Activated naive CD4-positive, alpha-beta T cell treated with Interleukin-2 at 50 U/mL for 16 hours (primary cell): ENCODE measurements around the gene CHD1.

Experiments
- DNase-seq: peaks from one replicate; pipeline ENCODE4 v3.0.0-alpha.2; 2020

The CHD1 gene

DNA sequence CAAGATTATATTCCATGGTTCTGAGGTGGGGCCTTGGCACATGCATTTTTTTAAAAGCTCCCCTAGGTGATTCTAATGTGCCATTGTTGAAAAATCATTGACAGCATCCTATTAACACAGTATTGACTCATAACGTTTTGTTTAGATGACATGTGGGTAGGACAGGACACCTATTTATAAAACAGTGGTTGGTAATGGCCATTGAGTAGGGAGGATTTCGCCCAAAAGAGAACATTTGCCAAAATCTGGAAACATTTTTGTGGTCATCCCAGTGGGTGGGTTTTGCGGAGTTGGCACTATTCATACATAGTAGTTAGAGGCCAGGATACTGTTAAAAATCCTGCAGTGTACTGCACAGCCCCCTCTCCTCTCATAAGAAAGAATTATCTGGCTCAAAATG is 6.4 kb upstream of the CHD1 start:
- no peak for DNase-seq

DNA sequence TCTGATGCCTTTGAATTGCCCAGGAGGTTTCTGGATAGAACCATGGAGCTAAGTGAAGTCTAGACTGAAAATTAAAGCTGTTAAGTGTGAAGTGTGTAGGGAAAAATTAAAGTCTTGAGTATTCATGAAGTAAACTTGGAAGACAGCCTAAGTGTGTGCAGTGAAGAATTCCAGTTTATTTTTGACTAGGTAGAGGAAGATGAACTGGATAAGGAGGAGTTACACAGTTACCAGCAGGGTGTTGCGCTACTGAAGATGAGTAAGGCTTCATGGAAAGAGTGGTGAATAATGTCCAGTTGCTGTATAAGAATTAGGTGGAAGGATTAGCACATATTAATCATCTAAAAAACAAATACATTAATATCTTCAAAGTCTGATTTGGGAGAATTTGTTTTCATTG is 5.7 kb upstream of the CHD1 start:
- no peak for DNase-seq

DNA sequence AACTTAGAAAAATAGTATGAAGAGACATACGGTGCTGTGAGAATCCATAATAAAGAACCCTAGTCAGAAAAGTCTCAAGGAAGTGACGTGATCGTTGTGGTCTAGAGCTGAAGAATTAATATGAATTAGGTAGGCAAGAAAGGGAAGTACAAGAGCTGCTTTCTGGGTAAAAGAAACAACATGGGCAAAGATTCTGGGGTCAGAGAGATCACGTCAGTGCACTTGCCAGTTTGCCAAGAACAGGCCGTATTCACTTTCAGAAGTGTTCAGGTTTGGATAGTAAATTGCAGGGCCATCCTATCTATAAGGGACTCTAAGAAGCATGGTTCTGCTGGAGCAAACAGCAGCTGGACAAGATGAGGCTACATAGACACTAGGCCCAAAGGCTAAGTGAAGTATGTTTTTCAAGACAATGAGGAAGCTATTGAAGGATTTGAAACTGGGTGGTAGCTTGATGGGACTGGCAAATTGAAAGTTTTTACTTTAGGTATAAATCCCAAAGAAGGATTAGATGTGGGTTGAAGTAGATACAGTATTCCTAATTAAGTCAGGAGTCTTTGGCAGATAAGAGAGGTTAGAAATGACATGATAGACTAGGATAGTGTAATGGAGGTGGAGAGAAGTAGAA is 4.8 kb upstream of the CHD1 start:
- DNase-seq, result no peak

DNA sequence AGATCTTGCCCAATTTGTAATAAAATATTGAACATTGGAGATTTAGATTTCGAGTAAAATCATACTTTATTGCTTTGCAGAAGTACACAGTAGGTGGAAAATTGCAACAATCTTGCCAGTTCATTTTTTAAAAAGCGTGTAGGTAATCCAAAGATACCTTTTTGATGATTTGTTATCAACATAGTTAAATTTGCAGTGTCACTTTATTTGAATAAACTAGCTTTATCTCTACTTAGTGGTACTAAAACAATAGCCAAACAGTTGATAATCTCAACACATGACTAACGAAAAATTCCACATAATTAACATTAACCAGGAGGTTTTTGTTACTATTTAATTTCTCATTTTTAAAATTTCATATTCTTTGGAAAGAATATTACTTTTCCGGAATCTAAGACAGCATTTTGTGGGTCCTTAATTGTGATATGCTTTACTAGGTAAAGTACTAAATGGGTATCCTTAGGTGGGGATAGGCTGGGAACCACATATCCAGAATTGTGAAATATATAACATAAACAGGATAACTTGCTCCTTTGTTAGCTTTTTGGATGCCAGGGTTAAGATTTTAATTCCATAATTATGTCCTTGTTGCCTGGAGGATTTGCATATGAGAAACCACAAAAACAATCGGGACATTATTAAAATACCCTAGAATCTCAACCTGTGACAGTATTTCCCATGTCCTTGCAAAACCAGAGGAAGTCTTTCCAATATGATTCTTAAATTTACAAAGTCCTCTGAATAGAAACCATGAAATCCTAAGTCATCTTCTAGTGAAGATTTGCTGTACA is 2.4 kb upstream of the CHD1 start:
- no peak for DNase-seq

DNA sequence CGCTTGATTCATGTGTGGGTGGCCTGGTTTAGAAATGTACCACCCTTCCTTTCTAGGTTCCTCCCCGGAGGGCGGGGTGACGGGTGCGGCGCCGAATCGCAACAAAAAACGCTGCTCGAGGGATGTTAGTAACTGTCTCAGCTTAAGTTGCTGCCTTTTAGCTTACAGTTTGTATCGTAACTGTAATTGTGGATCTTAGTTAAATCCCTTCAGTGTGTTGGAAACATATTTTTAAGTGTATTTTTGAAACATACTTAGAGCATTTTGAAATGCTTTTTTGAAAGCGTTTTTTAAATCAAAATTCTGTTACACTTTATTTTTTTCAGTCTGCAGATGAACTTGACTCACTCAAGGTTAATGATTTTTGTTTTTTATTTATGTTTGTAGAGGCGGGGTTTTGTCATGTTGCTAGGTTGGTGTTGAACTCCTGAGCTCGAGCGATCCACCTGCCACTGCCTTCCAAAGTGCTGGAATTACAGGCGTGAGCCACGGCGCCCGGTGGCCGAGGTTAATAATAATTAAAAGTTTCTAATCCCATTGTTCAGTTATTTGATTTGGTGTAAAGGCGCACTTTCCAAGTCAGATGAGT is 997 bp upstream of the CHD1 start:
- no peak for DNase-seq

DNA sequence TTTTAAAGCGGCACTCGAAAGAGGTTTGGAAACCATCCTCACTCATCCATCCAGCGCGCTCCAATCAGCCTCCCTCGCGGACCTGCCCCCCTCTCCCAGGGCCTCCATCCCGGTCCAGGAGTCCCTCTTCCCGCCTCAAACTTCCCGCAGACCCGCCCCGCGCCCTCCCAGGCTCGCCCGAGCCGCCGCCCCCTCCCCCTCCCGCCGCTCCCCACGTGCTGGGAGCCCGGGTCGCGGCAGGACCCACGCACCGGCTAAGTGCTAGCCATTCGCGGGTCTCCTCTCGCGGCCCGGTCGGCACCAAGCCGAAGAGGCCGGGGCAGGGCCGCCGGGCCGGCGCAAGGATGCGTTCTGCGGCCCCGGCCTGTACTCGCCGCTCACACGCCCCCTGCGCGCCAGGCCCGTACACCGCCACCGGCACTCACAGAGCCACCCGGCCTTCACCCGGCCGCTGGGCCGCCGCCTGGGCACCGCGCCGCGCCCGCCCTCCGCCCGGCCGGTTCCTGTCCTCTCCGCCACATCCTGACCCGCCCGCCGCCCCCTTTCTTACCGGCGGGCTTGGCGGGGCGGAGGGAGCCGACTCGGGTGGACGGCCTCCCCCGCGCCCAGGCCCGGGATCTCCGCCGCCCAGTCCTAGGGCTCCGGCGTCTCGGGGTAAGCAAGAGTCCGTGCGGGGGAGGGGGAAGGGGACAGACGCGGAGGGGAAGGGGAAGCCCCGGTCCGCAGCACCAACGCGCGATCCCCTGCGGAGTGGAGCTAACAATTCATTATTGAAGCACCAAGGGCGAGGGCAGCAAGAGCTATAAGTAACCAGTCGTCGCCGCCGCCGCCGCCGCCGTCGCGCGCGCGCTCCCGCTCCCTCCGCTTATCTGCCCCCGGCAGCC is 576 bp downstream of the CHD1 start:
- DNase-seq, result peak; percentile 50

DNA sequence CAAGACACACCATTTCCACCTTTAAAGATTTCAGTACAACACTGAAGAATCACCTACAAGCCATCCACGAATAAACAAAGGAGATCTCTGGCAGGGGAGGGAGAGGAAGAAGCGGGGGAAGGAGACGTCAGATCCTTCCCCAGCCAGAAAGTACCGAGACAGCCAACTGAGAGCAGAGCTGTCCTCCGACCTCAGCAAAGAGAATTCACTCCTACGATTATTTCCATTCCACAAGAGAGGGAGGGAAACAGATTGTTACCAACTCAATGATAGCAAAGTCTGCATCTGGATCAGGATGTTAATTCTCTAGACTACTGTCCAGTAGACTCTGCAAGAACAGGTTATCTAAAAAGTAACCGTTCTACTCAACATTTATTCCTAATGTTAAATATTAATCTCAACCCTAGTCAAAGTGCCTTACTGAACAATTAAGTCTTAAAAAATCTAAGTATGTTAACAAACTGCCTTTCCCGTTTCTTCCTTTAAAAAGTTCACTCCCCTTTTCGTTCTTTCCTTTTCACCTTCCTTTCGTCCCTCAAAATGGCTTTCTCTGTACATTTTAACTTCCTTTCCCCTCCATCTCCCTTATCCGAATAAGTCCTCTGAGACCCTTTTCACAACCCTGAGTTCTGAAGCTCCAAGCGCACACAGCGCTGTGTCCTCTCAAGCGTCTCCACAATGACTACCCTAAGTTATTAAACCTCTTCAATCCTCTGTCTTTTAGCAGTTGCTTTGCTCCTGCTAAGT is 1.4 kb downstream of the CHD1 start:
- peak; percentile 64 for DNase-seq

DNA sequence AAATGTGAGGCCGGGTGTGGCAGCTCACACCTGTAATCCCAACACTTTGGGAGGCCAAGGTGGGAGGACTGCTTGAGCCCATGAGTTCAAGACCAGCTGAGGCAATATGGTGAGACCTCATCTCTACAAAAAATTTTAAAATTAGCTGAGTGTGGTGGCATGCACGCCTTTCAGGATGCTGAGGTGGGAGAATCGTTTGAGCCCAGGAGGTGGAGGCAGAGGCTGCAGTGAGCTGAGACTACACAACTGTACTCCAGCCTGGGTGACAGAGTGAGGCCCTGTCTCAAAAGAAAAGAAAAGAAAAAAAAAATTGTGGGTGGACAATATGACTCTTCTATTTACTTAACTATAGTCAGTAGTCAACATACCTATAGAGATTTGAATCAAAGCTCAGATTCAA is 4.8 kb downstream of the CHD1 start:
- DNase-seq, result no peak

DNA sequence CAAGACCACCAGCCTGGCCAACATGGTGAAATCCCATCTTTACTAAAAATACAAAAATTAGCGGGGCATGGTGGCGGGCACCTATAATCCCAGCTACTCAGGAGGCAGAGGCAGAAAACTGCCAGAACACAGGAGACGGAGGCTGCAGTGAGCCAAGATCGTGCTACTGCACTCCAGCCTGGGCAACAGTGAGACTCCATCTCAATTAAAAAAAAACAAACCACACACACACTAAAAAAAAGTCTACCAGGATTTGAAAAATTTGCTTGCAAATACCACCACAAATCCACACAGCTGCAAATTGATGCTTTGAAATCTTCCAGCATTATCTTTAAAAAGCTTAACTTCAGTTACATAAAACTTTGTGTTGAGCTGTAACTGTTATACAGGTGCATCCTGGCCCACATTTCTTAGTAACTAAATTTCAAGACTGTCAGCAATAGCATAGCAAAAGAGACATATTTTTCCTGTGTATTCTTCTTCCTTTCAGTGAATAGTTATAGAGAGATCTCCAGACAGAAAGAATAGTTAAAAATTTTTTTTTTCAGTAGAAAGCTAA is 6.8 kb downstream of the CHD1 start:
- DNase-seq, result no peak

DNA sequence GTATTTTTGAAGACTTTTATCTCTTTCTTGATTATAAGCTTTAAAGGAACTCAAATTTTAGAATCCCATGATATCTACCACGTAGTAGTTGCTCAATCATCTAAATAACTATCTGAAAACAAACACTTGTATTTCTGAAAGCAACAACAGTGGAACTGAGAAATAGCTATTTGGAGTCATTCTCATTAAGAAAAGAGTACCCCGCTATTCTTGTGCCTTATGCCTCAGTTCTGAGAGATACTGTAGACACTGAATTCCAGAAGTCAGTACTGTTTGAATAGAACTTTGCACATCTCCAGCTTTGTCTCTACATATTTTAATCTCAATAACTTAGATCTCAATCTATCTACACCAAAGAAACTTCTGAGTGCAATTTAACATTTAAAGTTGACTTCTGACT is 11.4 kb downstream of the CHD1 start:
- DNase-seq, result no peak

DNA sequence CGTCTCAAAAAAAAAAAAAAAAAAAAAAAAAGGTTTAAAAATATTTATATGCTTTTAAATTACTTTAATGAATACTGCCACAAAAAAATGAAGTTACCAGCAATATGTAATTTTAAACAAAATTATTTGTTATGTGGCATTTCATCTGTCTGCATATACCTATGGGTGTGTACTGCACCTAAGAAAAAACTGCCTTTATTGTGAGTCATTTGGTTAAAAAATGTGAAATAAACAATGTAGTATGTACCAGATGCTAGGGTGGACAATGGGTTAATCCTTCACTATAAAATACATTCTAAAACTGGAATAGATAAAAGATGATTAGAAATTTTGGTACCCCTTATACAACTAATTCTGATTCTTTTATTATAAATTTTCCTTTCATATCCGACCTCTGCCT is 12.3 kb downstream of the CHD1 start:
- DNase-seq, result no peak

DNA sequence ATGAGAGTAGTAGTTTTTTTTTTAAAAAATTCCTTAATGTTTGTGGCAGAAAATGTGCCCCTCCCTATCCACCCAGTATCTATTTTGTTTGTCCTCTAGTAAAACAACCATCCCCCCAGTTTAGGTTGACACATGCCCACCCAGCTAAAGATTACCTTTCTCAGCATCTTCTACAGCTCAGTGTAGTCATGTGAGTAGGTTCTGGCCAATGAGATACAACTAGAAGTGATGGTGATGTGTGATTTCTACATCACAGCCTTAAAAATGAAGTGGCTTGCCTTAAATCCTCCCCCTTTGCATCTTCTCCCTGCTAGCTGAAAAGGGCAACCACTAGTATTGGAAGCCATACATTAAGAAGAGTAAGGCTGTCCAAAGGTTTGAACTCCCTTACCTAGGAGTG is 14.9 kb downstream of the CHD1 start:
- DNase-seq, result no peak

DNA sequence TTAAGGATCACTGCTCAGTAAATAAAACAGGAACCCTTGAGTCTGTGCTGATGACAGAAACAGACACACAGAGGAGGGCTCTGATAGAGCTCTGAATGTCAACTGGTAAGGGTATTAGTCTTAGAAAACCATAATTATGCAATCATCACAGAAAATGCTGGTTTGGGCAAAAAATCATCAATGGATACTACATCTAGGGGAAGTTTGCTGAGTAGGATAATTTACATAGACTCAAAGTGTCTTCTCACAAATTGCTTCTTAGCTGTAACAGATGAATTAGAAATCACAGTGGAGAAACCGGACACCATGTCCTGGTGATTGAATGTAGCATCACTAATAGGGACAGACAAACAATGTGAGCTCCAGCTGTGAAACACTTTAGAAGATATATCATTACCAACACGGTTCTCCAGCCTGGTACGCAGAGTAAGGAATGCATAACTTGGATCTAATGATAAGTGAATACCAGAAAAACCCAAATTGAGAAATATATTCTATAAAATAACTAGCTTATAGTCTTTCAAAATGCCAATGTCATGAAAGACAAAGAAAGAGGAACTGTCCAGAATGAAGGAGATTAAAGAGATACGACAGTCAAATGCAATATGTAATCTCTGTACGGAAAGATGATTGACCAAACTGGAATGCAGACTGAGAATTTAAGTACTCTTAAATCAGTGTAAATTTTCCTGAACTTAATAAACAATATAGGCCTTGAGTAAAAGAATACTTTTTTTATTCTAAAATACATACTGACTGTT is 17.3 kb downstream of the CHD1 start:
- DNase-seq, result no peak

DNA sequence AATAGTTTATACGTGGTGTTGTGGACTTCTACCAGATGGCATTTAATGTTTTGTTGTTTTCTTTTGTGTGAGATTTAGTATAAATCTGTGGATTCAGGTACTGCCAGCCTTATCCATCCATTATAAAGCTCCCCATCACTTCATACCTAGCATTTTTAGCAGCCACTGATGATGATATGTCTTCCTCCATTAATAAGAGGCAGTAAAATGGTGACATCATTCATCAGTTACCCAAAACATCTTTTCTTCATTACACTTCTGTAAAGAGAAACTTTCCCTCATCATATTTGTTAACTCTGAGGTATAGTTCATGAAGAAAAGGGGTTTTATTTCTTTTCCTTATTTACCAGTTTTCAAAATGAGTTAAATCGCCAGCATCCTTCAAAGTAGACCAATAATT is 19.4 kb downstream of the CHD1 start:
- no peak for DNase-seq

DNA sequence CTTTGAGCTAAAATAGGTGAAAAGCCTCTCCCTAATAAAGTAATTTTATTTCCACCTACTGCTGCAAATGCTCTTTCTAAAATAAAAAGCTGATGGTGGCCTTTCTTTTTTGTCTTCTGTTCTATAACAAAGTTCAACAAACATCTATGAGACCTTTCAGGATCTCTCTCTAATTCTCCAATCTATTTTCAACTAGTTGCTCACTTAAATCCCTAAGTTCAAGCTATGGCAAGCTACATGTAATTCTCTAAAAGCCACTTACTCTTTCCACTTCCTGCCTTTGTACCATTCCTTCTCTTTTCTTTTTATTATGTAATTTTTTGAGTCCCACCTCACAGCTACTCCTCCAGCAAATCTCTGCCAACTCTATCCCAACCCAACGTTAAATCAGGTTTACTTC is 20.9 kb downstream of the CHD1 start:
- DNase-seq, result no peak

DNA sequence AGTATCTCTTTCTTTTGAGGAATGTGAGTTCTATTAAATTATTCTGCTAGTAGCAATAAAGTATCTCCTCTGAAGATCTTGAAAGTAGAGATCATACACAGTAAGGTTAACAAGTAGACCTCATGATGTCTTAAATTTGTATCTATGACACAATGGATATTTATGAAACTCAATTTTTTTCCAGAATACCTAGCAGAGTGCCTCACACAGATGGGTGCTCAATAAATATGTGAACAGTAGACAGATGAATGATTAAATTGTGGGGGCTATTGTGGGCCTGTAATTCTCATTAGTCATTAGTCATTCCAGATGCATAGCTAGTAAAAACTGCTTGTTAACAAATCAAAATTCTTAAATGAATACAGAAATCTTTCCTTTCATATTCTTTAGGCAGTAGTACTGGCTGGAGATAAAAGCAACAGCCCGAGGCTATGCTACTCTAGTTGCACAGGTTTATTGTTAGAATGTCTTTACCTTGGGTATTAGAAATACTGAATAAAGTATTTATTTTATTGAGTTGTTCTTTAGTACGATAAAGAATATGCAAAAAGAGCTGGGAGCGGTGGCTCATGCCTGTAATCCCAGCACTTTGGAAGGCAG is 22.0 kb downstream of the CHD1 start:
- DNase-seq, result no peak

DNA sequence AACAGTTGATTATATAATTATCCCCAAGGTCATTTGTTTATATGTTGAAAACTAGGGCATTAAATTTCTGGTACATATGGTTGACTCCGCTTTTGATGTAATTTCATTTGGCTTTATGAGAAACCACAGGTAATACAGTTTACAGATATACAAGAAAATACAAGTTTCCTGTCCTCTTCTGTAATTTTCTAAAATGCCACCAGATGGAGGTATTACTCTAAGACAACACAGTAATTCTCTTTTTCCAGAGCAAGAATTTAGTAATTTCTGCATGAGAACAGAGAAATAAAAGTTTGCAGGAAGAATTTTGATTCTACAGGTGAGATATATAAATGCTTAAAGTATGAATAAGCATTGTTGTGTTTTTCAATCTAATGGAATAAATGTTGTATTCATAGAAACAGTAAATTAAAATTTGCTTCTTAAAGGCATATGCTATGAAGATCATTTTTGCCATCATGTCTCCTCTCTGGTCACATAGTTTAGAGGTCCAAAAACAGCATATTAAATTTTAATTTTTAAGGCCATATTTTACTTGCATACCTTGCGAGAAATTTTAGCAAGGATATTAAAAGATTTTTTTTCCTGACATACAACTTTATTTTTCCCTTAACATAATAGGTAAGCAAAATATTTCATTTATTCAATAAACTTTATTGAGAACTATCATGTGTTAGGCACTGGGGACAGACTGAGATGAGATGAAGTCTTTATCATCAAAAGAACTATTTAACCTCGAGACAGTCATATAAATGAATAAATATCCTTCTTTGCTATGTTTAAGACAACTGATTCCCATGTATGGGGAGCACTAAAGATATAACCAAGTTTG is 22.7 kb downstream of the CHD1 start:
- no peak for DNase-seq

DNA sequence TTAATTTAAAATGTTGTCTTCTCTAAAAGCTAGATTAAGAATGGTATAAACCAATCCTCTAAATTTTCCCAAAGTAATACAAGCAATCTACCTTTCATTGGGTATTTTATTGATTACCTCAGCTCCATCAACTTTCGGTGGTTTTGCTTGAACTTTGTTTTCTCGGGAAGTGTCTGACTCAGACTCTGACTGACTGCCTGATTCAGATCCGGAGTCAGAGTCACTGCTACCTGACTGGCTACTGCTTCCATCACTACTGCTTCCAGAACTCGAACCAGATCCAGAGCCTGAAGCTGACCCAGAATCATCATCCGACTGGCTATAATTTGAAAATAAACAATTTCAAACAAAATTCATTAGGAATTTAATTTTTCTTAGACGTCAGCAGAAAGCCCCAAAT is 24.0 kb downstream of the CHD1 start:
- DNase-seq, result peak; percentile 15

DNA sequence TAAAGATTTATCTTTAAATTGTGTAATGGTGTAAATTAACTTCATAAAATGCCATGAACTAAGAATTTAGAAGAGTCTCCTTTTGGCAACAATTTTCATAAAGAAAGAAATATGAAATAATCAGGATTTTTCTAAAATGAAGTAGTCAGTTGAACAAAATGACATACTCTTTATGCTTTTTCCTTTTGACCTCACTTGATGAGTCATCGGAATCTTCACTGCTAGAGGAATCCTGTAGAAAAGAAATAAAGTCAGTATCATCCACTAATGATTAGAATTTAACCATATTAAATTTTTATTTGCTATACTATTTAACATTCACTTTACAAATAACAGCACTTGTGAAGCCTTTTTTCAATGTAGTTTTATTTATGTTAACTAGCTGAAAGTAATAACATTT is 26.1 kb downstream of the CHD1 start:
- DNase-seq, result no peak

DNA sequence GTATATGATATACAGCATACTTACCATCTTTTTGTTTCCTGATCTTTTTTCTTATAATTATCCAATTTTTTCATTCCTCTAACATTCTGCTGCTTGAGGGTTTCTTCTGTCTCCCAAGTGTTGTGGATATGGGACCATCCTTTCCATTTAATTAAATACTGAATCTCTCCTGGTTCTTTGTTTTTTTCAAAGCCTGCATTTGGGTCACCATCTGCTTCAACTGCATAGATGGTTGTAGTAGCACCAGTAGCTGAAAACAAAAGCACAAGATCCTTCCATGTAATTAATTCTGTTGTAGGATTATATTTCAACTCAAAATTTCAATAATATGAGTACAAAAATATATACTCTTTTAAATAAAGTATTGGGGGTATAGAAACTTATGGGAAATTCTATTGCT is 29.4 kb downstream of the CHD1 start:
- DNase-seq, result no peak
